K562 (cell line): ENCODE measurements around the gene ENOSF1. TPM values are rescaled to one million over a fixed set of nuclear protein-coding genes. Genes with fewer than 3 reads are reported as not detected.

Experiments used
- ATAC-seq: fragments of 200-7000 bp; cut with Tn5 transposase; 3 replicates; pipeline ENCODE4 v1.9.1; 2020; ENCODE audit warnings: moderate library complexity
- BruUV-seq: library from RNA; stranded (reverse); fragments of 400-500 nt; replicated peaks from 2 replicates; lab custom pipeline; 2021; lab: Mats Ljungman, UMichigan
- CTCF ChIA-PET: fragments of 300-600 bp; formaldehyde crosslinking; extraction: SDS; loops from one replicate; lab custom pipeline; 2021; ENCODE audit warnings: low intra/inter-chr PET ratio; lab: Yijun Ruan, JAX
- POLR2A ChIA-PET: fragments of 300-600, 350-650 bp; sonication (Branson Sonifier 250); formaldehyde crosslinking; extraction: SDS; loops from one replicate; lab custom pipeline; 2021; ENCODE audit warnings: antibody characterized with exemption, inconsistent platforms; lab: Yijun Ruan, JAX
- DNase-seq, 4 experiments: peaks; one replicate each; pipeline versions ENCODE4 v3.0.0 to v3.0.0-alpha.2; 2011 to 2018; ENCODE audit warnings: low spot score in 3 of 4, mixed read lengths in 3 of 4; ENCODE audit errors: extremely low read depth in 1 of 4
- FAIRE-seq: peaks from 2 replicates; lab custom pipeline; 2011; peaks lifted over from hg19 to GRCh38; lab: Jason Lieb, UNC
- H2AFZ ChIP-seq: 2 replicates; pipeline ENCODE4 v1.6.0; 2011; ENCODE audit warnings: low read depth, low read length, control low read depth, inconsistent platforms
- H3K27ac ChIP-seq: fragments of 200-600 bp; 3 replicates; pipeline ENCODE4 v1.8.0; 2011; ENCODE audit warnings: low read depth, mild to moderate bottlenecking, control low read depth, inconsistent platforms, low read length, moderate library complexity, mixed read lengths; ENCODE audit errors: extremely low read depth
- H3K27me3 ChIP-seq, 2 experiments: fragments of 300-600 bp in 1 of 2; 2 replicates in 1 of 2; 3 replicates in 1 of 2; pipeline versions ENCODE4 v1.6.0 to v1.8.0; 2011; ENCODE audit warnings: inconsistent platforms in 2 of 2, low read length in 2 of 2, mild to moderate bottlenecking in 1 of 2, mixed read lengths in 1 of 2, moderate library complexity in 1 of 2; ENCODE audit not compliant: control insufficient read depth in 2 of 2, insufficient read depth in 2 of 2
- H3K36me3 ChIP-seq: fragments of 300-600 bp; 3 replicates; pipeline ENCODE4 v1.8.0; 2011; ENCODE audit warnings: mild to moderate bottlenecking, low read length, inconsistent platforms; ENCODE audit not compliant: control insufficient read depth, insufficient read depth
- H3K4me1 ChIP-seq, 2 experiments: fragments of 200-600 bp in 1 of 2; replicated peaks in 1 of 2; 2 replicates in 1 of 2; 3 replicates in 1 of 2; pipeline versions ENCODE4 v1.5.1 to v1.8.0; 2011; ENCODE audit warnings: inconsistent platforms in 2 of 2, low read length in 2 of 2, mild to moderate bottlenecking in 1 of 2, mixed read lengths in 1 of 2, moderate library complexity in 1 of 2; ENCODE audit not compliant: control insufficient read depth in 2 of 2, insufficient read depth in 2 of 2
- H3K4me2 ChIP-seq: 2 replicates; pipeline ENCODE4 v1.6.1; 2011; ENCODE audit warnings: low read length, control low read depth, inconsistent platforms, mixed read lengths; ENCODE audit not compliant: insufficient read depth
- H3K4me3 ChIP-seq: fragments of 200-600 bp; sonication (generic), shearing (Covaris generic); 2 replicates; pipeline ENCODE4 v1.5.1; 2016; ENCODE audit warnings: control low read depth, inconsistent platforms
- H3K79me2 ChIP-seq: fragments of 200-600 bp; 3 replicates; pipeline ENCODE4 v1.8.0; 2011; ENCODE audit warnings: low read length, inconsistent platforms; ENCODE audit not compliant: control insufficient read depth, insufficient read depth
- H3K9ac ChIP-seq, 2 experiments: 2 replicates each; pipeline versions ENCODE4 v1.6.0 to v1.6.1; 2011; ENCODE audit warnings: low read depth in 2 of 2, low read length in 2 of 2, control low read depth in 1 of 2, inconsistent platforms in 1 of 2, mild to moderate bottlenecking in 1 of 2, mixed read lengths in 1 of 2; ENCODE audit not compliant: insufficient read depth in 1 of 2
- H3K9me1 ChIP-seq: one replicate; pipeline ENCODE4 v1.6.0; 2011; ENCODE audit warnings: inconsistent platforms, mild to moderate bottlenecking, low read length, moderate library complexity; ENCODE audit not compliant: control insufficient read depth, insufficient read depth
- H3K9me3 ChIP-seq: replicated peaks from 2 replicates; pipeline ENCODE4 v1.5.1; 2011; ENCODE audit warnings: low read depth, low read length, inconsistent platforms; ENCODE audit not compliant: control insufficient read depth, insufficient read depth
- H4K20me1 ChIP-seq: replicated peaks from 2 replicates; pipeline ENCODE4 v1.6.1; 2011; ENCODE audit warnings: low read length, inconsistent platforms, mixed read lengths; ENCODE audit not compliant: control insufficient read depth, insufficient read depth
- CTCF ChIP-seq, 3 experiments: IDR thresholded peaks in 2 of 3; conservative IDR thresholded peaks in 1 of 3; 2 replicates each; pipeline ENCODE4 v1.5.1; 2011 to 2012; ENCODE audit warnings: low read length in 3 of 3, mild to moderate bottlenecking in 3 of 3, control low read depth in 2 of 3, improper control_type of control experiment in 1 of 3, inconsistent platforms in 1 of 3, low read depth in 1 of 3, mixed read lengths in 1 of 3, moderate library complexity in 1 of 3; ENCODE audit not compliant: insufficient read depth in 2 of 3
- ELK3 ChIP-seq: fragments of 450-650 bp; formaldehyde crosslinking; IDR thresholded peaks from 2 replicates; pipeline ENCODE4 v1.4.0; 2020; ENCODE audit warnings: mild to moderate bottlenecking
- NFIC ChIP-seq: fragments of 450-650 bp; IDR thresholded peaks from 2 replicates; pipeline ENCODE4 v1.6.1; 2017; ENCODE audit warnings: mild to moderate bottlenecking, inconsistent platforms
- NFIX ChIP-seq: fragments of 250-450 bp; sonication (Bioruptor Pico); IDR thresholded peaks from 2 replicates; pipeline ENCODE4 v1.4.0; 2020; ENCODE audit warnings: low read depth, mild to moderate bottlenecking, moderate library complexity
- NUFIP1 ChIP-seq: fragments of 450-650 bp; IDR thresholded peaks from 2 replicates; pipeline ENCODE4 v1.6.1; 2018; ENCODE audit not compliant: partially characterized antibody
- RAD21 ChIP-seq, 2 experiments: fragments of 250-450 bp in 1 of 2; fragments of 450-650 bp in 1 of 2; sonication (Bioruptor Pico) in 1 of 2; formaldehyde crosslinking in 1 of 2; IDR thresholded peaks in 1 of 2; conservative IDR thresholded peaks in 1 of 2; 2 replicates each; pipeline versions ENCODE4 v1.4.0 to v1.8.0; 2020 to 2022; ENCODE audit warnings: mild to moderate bottlenecking in 2 of 2, moderate library complexity in 1 of 2
- SUPT5H ChIP-seq: fragments of 450-650 bp; IDR thresholded peaks from 2 replicates; pipeline ENCODE4 v1.6.1; 2016
- ZNF445 ChIP-seq: fragments of 250-450 bp; sonication (Bioruptor Pico); IDR thresholded peaks from 2 replicates; pipeline ENCODE4 v1.4.0; 2020; ENCODE audit warnings: low read depth, mild to moderate bottlenecking, moderate library complexity
- WGBS: fragments of 100-300 bp; shearing (Covaris generic); methylation state at CpG from one replicate; pipeline ENCODE4 v1.1.6; 2016; ENCODE audit warnings: low coverage, mixed read lengths; ENCODE audit not compliant: insufficient coverage; ENCODE audit errors: missing lambda C conversion rate; 5-methylcytosine and 5-hydroxymethylcytosine counted together
- in situ Hi-C: fragments of 300-500 bp; cut with MboI; formaldehyde crosslinking; loops from 4 replicates; pipeline ENCODE4 v1.15.0; 2018; ENCODE audit warnings: inconsistent platforms, mixed read lengths
- intact Hi-C: fragments of 100-400 bp; cut with micrococcal nuclease; formaldehyde crosslinking; loops from 2 replicates; pipeline ENCODE4 v1.14.2; 2022
- polyA plus RNA-seq, 8 experiments: library from polyadenylated mRNA; depleted of rRNA in 4 of 8; stranded (reverse) in 5 of 8; unstranded in 3 of 8; fragments of >200 nt; fragmentation: Nextera tagmentation in 2 of 8; fragmentation: Illumina TruSeq in 1 of 8; extraction: Ambion mirVana in 2 of 8; extraction: Trizol in 1 of 8; gene quantifications; 2 replicates each; pipeline versions ENCODE4 v1.2.1 to v1.2.3, GENCODE V29; 2011 to 2014; ENCODE audit warnings: inconsistent platforms in 1 of 8, missing spikeins in 1 of 8
- total RNA-seq, 7 experiments: library from RNA; depleted of rRNA in 6 of 7; stranded (reverse); fragments of >200 nt in 6 of 7; fragmentation: Illumina TruSeq in 2 of 7; extraction: Trizol in 2 of 7; gene quantifications; 2 replicates each; pipeline versions ENCODE4 v1.2.1 to v1.2.3, GENCODE V29; 2011 to 2021; ENCODE audit warnings: low replicate concordance in 1 of 7
- TF ChIP-seq, protein P1 (sequence below): fragments of 450-650 bp; formaldehyde crosslinking; IDR thresholded peaks from 2 replicates; pipeline ENCODE4 v1.4.0; 2022; ENCODE audit warnings: missing genetic modification characterization

ENOSF1 gene
- total and polyA plus RNA-seq, 9 of the 15 experiments (the other 6 are each of a cell fraction or from before 2014, with no cell fraction given) = 15.5 to 66.4 (median 46.5) TPM

- Histone ChIP-seq H3K4me1 (peaks cover 0 to 9% of the 10 kb centered on the region in 2 experiments; a peak in 3 of 5 replicates), H3K4me3 (no peak overlapping the region), H3K79me2 (no peaks in the 10 kb centered on the region), H3K27me3 (no peaks in the 10 kb centered on the region)
- FAIRE-seq = no peak
- peak in 1 of 4 experiments; percentile 39 for DNase-seq
- POLR2A ChIA-PET = interaction anchor here (1.0 to 2.3 kb wide), 2 partner anchors 12 to 17 kb away, joined by 4 to 9 read pairs; no protein-coding TSS in a partner anchor
- CTCF ChIA-PET = no interaction called here
- ATAC-seq = no peak; the same call in 1 of the 3 replicates
- 70% methylated on average over 5 of the region's 5 CpGs for WGBS
- BruUV-seq = no TSS peak
- no peak for TF ChIP-seq ELK3 (CRISPR knock-in tag)
- no peak for TF ChIP-seq SUPT5H
- TF ChIP-seq ZNF445 (CRISPR knock-in tag) = no peak
- no peak for TF ChIP-seq NUFIP1
- peak; percentile 78 for TF ChIP-seq NFIX (CRISPR knock-in tag)
- TF ChIP-seq, protein P1, sequence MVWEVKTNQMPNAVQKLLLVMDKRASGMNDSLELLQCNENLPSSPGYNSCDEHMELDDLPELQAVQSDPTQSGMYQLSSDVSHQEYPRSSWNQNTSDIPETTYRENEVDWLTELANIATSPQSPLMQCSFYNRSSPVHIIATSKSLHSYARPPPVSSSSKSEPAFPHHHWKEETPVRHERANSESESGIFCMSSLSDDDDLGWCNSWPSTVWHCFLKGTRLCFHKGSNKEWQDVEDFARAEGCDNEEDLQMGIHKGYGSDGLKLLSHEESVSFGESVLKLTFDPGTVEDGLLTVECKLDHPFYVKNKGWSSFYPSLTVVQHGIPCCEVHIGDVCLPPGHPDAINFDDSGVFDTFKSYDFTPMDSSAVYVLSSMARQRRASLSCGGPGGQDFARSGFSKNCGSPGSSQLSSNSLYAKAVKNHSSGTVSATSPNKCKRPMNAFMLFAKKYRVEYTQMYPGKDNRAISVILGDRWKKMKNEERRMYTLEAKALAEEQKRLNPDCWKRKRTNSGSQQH (CRISPR knock-in tag) = no peak
- peak in 1 of 2 experiments; percentile 15; a peak in 1 of 4 replicates for TF ChIP-seq RAD21 (CRISPR knock-in tag; conservative IDR thresholded peaks at IDR 0.05 in 1 of 2, IDR thresholded peaks at IDR 0.05 in 1 of 2)
- peak; percentile 97 for TF ChIP-seq NFIC
- peak in 1 of 3 experiments; percentile 16; a peak in 1 of 6 replicates for TF ChIP-seq CTCF (IDR thresholded peaks at IDR 0.05 in 2 of 3, conservative IDR thresholded peaks at IDR 0.05 in 1 of 3; ENCODE audit: insufficient read depth in 2 of 3, low read depth in 1 of 3, low read length in 3 of 3)
- TF ChIP-seq, all 486 proteins: peak for 4
- no peaks in the 10 kb centered on the region for H3K9me3 ChIP-seq
- in situ Hi-C loops (loop anchor here (5.0 kb wide), 1 partner anchor 61 kb away; no protein-coding TSS in a partner anchor), intact Hi-C loops (no loop called here)
- no peak overlapping the region for H3K4me2 ChIP-seq
- no peak overlapping the region for H2AFZ ChIP-seq
- H3K36me3 ChIP-seq = peaks cover 83% of the 10 kb centered on the region; the same call in 2 of the 3 replicates
- 0 out of 4 replicates have a peak overlapping the region, but pooled peaks of 1 of the 2 experiments have one; percentile 31 for H3K9ac ChIP-seq
- H4K20me1 ChIP-seq = no peaks in the 10 kb centered on the region
- no peak overlapping the region for H3K27ac ChIP-seq
- no peaks in the 10 kb centered on the region for H3K9me1 ChIP-seq
These were observed 24.1 kb downstream of the ENOSF1 start for GRCh38 chr18:688323-688722.
